Measurements from ENCODE around the gene SLC22A2.

DNA sequence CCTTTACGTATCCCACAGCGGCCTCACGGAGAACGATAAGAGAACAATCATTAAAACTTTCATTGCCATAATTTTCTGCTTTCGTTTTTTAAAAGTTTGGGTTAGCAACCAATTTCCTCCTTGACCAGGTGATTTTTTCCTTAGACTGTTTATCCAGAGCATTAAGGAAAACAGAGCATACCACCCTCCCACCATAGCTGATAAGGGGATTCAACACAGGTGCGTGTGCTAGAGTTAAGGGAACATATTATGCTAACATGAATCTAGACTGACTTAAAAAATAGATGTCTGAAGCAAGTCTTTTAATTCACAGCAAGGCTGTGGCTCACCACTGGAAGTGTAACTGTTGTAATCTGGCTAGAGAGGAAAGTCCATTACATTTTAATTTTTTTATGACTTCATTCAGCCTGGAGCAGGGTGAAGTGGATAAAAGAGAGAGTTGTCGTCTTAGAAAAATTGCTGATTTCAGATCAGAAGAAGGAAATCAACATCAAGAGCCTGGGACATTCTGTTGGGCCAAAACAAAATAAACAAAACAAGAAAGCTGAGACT lies 5.5 kb upstream of the SLC22A2 start:
- TF ChIP-seq, protein P1, sequence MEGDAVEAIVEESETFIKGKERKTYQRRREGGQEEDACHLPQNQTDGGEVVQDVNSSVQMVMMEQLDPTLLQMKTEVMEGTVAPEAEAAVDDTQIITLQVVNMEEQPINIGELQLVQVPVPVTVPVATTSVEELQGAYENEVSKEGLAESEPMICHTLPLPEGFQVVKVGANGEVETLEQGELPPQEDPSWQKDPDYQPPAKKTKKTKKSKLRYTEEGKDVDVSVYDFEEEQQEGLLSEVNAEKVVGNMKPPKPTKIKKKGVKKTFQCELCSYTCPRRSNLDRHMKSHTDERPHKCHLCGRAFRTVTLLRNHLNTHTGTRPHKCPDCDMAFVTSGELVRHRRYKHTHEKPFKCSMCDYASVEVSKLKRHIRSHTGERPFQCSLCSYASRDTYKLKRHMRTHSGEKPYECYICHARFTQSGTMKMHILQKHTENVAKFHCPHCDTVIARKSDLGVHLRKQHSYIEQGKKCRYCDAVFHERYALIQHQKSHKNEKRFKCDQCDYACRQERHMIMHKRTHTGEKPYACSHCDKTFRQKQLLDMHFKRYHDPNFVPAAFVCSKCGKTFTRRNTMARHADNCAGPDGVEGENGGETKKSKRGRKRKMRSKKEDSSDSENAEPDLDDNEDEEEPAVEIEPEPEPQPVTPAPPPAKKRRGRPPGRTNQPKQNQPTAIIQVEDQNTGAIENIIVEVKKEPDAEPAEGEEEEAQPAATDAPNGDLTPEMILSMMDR (conservative IDR thresholded peaks at IDR 0.05; ENCODE audit: low read length) = no peak
- no peak for TF ChIP-seq EZH2phosphoT487 (IDR thresholded peaks at IDR 0.05; ENCODE audit: borderline replicate concordance)

All from Loucy (cell line).